Astrocyte (in vitro differentiated cells and primary cell): ENCODE data around the gene ATXN2.

Source experiments
- CTCF ChIP-seq: IDR thresholded peaks from 2 replicates; pipeline ENCODE4 v1.5.1; 2011; ENCODE audit warnings: low read depth, mild to moderate bottlenecking, inconsistent platforms, low read length, moderate library complexity; ENCODE audit not compliant: insufficient read depth
- EZH2 ChIP-seq: IDR thresholded peaks from 2 replicates; pipeline ENCODE4 v1.6.1; 2012; ENCODE audit warnings: mild to moderate bottlenecking, low read length, inconsistent platforms; ENCODE audit not compliant: insufficient read depth

DNA sequence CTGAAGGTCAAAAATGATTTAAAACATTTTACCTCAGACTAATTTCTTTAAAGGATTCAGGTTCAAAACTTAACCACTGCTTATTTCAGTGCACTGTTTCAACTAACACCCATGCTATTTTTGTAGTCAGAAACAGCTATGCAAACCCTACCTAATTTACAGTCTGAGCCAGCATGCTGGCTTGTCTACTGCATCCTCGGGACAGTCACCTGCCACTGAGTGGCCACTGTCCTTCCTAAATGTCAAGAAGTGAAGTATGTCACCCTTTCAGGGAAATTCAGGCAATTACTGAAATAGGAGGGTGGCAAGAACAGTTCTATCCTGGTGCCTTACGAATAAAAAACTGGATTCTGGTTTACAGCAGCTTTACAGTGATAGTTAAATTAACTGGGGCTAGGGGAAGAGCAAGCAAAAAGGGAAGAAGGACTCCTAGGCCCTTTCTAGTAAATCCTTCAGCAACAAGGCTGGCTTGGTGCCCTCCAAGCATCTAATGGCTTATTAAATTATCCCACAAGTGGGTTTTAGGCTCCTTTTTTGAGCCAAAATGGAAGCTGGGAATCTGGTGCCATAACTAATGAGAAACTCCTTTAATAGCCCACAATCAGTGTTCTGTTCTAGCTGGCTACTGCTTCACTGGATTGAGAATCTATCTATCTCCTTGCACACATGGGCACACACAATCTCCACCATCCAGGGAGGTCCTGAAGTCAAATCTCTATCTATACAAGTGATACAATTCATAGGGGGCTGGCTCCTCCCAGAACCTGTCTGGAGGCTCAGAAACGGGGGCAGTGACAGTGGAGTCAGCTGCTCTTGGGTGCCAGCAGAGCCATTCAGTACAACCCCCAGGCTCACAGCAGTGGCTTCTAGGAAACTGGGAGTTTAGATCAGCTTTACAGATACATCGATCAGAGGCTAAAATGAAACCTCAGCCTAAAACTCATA lies 150.0 kb downstream of the ATXN2 start:
- TF ChIP-seq CTCF (no peak), EZH2 (no peak)
